PC-3 (cell line): ENCODE results near the gene KCNH1. TPM values are rescaled to one million over a fixed set of nuclear protein-coding genes. Genes with fewer than 3 reads are reported as not detected.

Source experiments
- ATAC-seq: fragments of 200-7000 bp; cut with Tn5 transposase; 2 replicates; pipeline ENCODE4 v1.9.1; 2020; ENCODE audit warnings: mild to moderate bottlenecking, moderate library complexity
- BruUV-seq: library from RNA; stranded (reverse); fragments of 400-500 nt; replicated peaks from 2 replicates; lab custom pipeline; 2021; lab: Mats Ljungman, UMichigan
- CTCF ChIA-PET: fragments of 300-600 bp; sonication (Branson Sonifier 250); formaldehyde crosslinking; loops from one replicate; lab custom pipeline; 2022; ENCODE audit warnings: antibody characterized with exemption; lab: Charles Lee
- POLR2A ChIA-PET: fragments of 300-600 bp; sonication (Branson Sonifier 250); formaldehyde crosslinking; loops from one replicate; lab custom pipeline; 2022; ENCODE audit warnings: antibody characterized with exemption; ENCODE audit not compliant: unreplicated experiment; lab: Charles Lee
- DNase-seq: peaks from one replicate; pipeline ENCODE4 v3.0.0-alpha.2; 2015
- H2AFZ ChIP-seq: fragments of 300-600 bp; sonication (generic); 2 replicates; pipeline ENCODE4 v1.6.0; 2016; ENCODE audit warnings: antibody characterized with exemption, low read length
- H3F3A ChIP-seq: fragments of 300-600 bp; sonication (generic); one replicate; pipeline ENCODE4 v1.6.0; 2017; ENCODE audit warnings: antibody characterized with exemption, low read length, control low read depth, mild to moderate bottlenecking; ENCODE audit not compliant: unreplicated experiment
- H3K27ac ChIP-seq: fragments of 300-600 bp; sonication (generic); 2 replicates; pipeline ENCODE4 v1.5.1; 2016; ENCODE audit warnings: mild to moderate bottlenecking, low read length
- H3K27me3 ChIP-seq: fragments of 300-600 bp; sonication (generic); 2 replicates; pipeline ENCODE4 v1.6.1; 2016; ENCODE audit warnings: low read length, mixed read lengths
- H3K36me3 ChIP-seq: fragments of 300-600 bp; sonication (generic); 2 replicates; pipeline ENCODE4 v1.6.1; 2016; ENCODE audit warnings: low read depth, mixed run types, low read length, mixed read lengths
- H3K4me1 ChIP-seq: fragments of 300-600 bp; sonication (generic); 2 replicates; pipeline ENCODE4 v1.5.1; 2016; ENCODE audit warnings: low read length; ENCODE audit not compliant: insufficient read depth
- H3K4me2 ChIP-seq: fragments of 300-600 bp; sonication (generic); 2 replicates; pipeline ENCODE4 v1.6.0; 2016; ENCODE audit warnings: low read length
- H3K4me3 ChIP-seq: fragments of 300-600 bp; sonication (generic); 2 replicates; pipeline ENCODE4 v1.5.1; 2016; ENCODE audit warnings: mild to moderate bottlenecking, low read length, mixed read lengths
- H3K79me2 ChIP-seq: fragments of 300-600 bp; sonication (generic); 2 replicates; pipeline ENCODE4 v1.6.1; 2017; ENCODE audit warnings: low read length, mixed read lengths
- H3K9ac ChIP-seq: fragments of 300-600 bp; sonication (generic); 2 replicates; pipeline ENCODE4 v1.6.0; 2016; ENCODE audit warnings: mild to moderate bottlenecking, low read length
- H3K9me2 ChIP-seq: fragments of 300-600 bp; sonication (generic); replicated peaks from 2 replicates; pipeline ENCODE4 v1.6.1; 2016; ENCODE audit warnings: mixed run types, low read length, mixed read lengths
- H3K9me3 ChIP-seq: fragments of 300-600 bp; sonication (generic); 2 replicates; pipeline ENCODE4 v1.6.1; 2016; ENCODE audit warnings: low read length, mixed read lengths
- H4K20me1 ChIP-seq: fragments of 300-600 bp; sonication (generic); 2 replicates; pipeline ENCODE4 v1.6.1; 2016; ENCODE audit warnings: low read length, mixed read lengths
- EZH2 ChIP-seq: fragments of 300-600 bp; sonication (generic); IDR thresholded peaks from one replicate; pipeline ENCODE4 v1.6.1; 2017; ENCODE audit warnings: antibody characterized with exemption, mild to moderate bottlenecking, low read length; ENCODE audit not compliant: unreplicated experiment
- EZH2phosphoT487 ChIP-seq: fragments of 300-600 bp; sonication (generic); IDR thresholded peaks from 2 replicates; pipeline ENCODE4 v1.6.1; 2018; ENCODE audit warnings: mild to moderate bottlenecking, antibody characterized with exemption, low read length, borderline replicate concordance
- intact Hi-C: fragments of 100-400 bp; cut with micrococcal nuclease; formaldehyde crosslinking; loops from 2 replicates; pipeline ENCODE4 v1.9.0; 2023
- total RNA-seq: library from RNA; depleted of rRNA; stranded (reverse); fragments of >200 nt; gene quantifications from 2 replicates; pipeline ENCODE4 v1.2.3, GENCODE V29; 2014
- TF ChIP-seq, protein P1 (sequence below): fragments of 300-600 bp; sonication (generic); conservative IDR thresholded peaks from 2 replicates; pipeline ENCODE4 v1.5.1; 2017; ENCODE audit warnings: antibody characterized with exemption, low read depth, mild to moderate bottlenecking, low read length

The KCNH1 gene
- total RNA-seq, 1 experiment from 2014 or later = not detected

DNA sequence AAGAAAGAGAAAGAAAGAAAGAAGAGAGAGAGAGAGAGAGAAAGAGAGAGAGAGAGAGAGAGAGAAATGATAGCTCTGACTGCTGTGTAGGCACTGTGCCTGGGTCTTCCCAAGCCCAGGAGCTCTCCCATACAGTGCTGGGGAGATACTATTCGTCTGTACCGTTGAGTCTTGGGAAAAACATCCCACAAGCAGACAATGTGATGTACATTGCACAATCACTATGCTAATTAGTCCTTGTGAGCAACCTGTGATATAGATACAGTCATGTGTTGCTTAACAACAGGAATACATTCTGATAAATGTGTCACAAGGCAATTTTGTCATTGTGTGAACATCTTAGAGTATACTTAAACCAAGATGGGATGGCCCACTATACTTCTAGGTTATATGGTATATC, 424.2 kb downstream of the KCNH1 start:
- CTCF ChIA-PET = no interaction called here
- POLR2A ChIA-PET = no interaction called here
- no peak overlapping the region for H2AFZ ChIP-seq

DNA sequence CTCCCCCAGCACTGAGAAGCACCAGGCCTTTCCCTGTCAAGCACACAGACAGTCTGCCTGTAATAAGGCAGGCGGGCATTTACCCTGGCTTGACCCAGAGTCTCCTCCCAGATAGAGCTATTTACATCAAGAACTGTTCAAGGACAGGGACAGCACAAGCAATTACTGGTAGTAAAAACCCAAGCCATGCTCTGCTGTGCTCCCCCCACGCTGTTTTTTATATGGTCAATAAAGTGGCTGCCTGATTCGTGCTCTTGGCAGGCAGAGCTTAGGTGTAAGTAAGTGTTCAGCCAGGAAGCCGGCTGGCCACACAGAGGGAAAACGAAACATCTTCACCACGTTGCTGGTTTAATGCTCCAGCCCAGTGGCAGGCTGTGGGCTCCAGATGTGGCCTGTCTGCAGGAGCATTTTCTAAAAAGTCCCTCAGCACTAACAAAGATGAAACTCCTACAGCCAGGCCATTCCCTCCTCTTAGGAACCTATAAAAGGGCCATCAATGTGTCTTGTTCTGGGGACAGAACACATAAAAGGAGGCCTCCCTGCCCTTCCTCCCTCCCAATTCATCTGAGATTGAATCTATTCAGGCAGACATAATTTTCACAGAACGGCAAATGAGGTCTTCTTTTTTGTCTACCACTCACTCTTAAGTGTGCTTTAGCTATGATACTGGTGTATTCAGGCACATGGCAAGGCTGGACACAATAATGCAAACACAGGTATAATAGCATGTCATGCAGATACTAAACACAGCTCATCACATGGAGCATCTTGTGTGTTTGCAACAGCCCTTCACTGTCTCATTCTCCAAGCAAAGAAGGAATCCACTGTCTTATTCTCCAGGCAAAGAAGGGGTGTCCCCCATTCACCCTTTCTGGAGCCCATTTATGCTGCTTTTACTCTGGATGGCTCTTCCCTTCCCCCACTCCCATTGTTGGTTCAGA, 426.4 kb downstream of the KCNH1 start:
- no peaks in the 10 kb centered on the region for H3K4me1 ChIP-seq
- H2AFZ ChIP-seq = no peak overlapping the region
- DNase-seq = no peak
- H3K4me3 ChIP-seq = no peak overlapping the region
- H3K36me3 ChIP-seq = no peaks in the 10 kb centered on the region
- H3K4me2 ChIP-seq = no peak overlapping the region
- TF ChIP-seq EZH2phosphoT487 (no peak), EZH2 (no peak)
- TF ChIP-seq, protein P1, sequence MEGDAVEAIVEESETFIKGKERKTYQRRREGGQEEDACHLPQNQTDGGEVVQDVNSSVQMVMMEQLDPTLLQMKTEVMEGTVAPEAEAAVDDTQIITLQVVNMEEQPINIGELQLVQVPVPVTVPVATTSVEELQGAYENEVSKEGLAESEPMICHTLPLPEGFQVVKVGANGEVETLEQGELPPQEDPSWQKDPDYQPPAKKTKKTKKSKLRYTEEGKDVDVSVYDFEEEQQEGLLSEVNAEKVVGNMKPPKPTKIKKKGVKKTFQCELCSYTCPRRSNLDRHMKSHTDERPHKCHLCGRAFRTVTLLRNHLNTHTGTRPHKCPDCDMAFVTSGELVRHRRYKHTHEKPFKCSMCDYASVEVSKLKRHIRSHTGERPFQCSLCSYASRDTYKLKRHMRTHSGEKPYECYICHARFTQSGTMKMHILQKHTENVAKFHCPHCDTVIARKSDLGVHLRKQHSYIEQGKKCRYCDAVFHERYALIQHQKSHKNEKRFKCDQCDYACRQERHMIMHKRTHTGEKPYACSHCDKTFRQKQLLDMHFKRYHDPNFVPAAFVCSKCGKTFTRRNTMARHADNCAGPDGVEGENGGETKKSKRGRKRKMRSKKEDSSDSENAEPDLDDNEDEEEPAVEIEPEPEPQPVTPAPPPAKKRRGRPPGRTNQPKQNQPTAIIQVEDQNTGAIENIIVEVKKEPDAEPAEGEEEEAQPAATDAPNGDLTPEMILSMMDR = no peak
- no peak overlapping the region for H3K9ac ChIP-seq
- no peak for ATAC-seq
- H4K20me1 ChIP-seq = no peaks in the 10 kb centered on the region
- ChIA-PET POLR2A (no interaction called here), CTCF (no interaction called here)
- H3K9me3 ChIP-seq = no peaks in the 10 kb centered on the region
- no peaks in the 10 kb centered on the region for H3F3A ChIP-seq
- intact Hi-C loops = no loop called here
- no peak overlapping the region for H3K27ac ChIP-seq
- no TSS peak for BruUV-seq
- no peaks in the 10 kb centered on the region for H3K79me2 ChIP-seq
- H3K27me3 ChIP-seq = peaks cover 22% of the 10 kb centered on the region
- no peaks in the 10 kb centered on the region for H3K9me2 ChIP-seq

More for the DNA sequence above, 424.2 kb downstream of the KCNH1 start:
- Histone ChIP-seq H3K9me3 (no peaks in the 10 kb centered on the region), H3K9ac (no peak overlapping the region), H3K27me3 (peaks cover 19% of the 10 kb centered on the region), H3K36me3 (no peaks in the 10 kb centered on the region), H3K9me2 (no peaks in the 10 kb centered on the region), H3K4me3 (no peak overlapping the region), H3F3A (no peaks in the 10 kb centered on the region), H3K4me2 (no peak overlapping the region), H3K79me2 (no peaks in the 10 kb centered on the region), H3K27ac (no peak overlapping the region), H3K4me1 (no peaks in the 10 kb centered on the region), H4K20me1 (no peaks in the 10 kb centered on the region)
- DNase-seq = no peak
- ATAC-seq = no peak
- intact Hi-C loops = no loop called here
- TF ChIP-seq EZH2phosphoT487 = no peak
- TF ChIP-seq, protein P1 = no peak
- no peak for TF ChIP-seq EZH2
- no TSS peak for BruUV-seq

DNA sequence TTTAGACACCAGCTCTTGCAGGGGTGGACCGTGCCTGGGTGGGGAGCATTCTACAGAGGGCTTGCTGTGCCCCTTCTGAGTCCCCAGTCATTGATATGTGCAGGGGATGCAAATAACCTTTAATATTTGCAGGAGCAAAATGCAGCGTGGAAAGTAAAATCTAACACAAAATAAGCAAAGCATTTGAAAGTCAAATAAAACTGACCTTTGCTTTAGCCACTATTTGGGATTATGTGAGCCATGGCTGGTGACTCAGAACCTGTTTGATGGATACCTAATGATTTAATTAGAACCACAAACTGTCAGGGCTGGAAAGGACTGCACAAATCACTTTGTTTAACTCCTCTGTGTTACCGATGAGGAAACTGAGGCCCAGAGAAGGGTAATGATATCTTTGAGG, 427.7 kb downstream of the KCNH1 start:
- H3K27ac ChIP-seq = no peak overlapping the region
- no peaks in the 10 kb centered on the region for H3K4me1 ChIP-seq
- no peak for DNase-seq
- no peaks in the 10 kb centered on the region for H3K9me3 ChIP-seq
- H3K79me2 ChIP-seq = no peaks in the 10 kb centered on the region
- H3K9me2 ChIP-seq = no peaks in the 10 kb centered on the region
- H3K9ac ChIP-seq = no peak overlapping the region
- ChIA-PET CTCF (no interaction called here), POLR2A (no interaction called here)
- peaks cover 25% of the 10 kb centered on the region for H3K27me3 ChIP-seq
- H3K4me3 ChIP-seq = no peak overlapping the region
- no peak overlapping the region for H2AFZ ChIP-seq
- BruUV-seq = no TSS peak
- H4K20me1 ChIP-seq = no peaks in the 10 kb centered on the region
- no peaks in the 10 kb centered on the region for H3K36me3 ChIP-seq
- no peak for ATAC-seq
- intact Hi-C loops = no loop called here
- H3F3A ChIP-seq = no peaks in the 10 kb centered on the region
- TF ChIP-seq EZH2 (no peak), EZH2phosphoT487 (no peak)
- TF ChIP-seq, protein P1 = no peak
- H3K4me2 ChIP-seq = no peak overlapping the region
